Breast epithelium (tissue), 3 donors: ENCODE data around the gene MACROD1.

Experiments
- POLR2A ChIP-seq: fragments of 450-650 bp; IDR thresholded peaks from one replicate; pipeline ENCODE4 v1.6.1; 2016; ENCODE audit warnings: antibody characterized with exemption, mild to moderate bottlenecking, moderate library complexity
- POLR2AphosphoS5 ChIP-seq, 3 donors: sonication (generic); formaldehyde crosslinking; IDR thresholded peaks; one replicate each; pipeline ENCODE4 v1.6.1; 2017; ENCODE audit warnings: antibody characterized with exemption in 3 of 3
- TF ChIP-seq, protein P1 (sequence below), 3 donors: fragments of 450-650 bp; IDR thresholded peaks; one replicate each; pipeline ENCODE4 v1.5.1; 2016 to 2017; ENCODE audit warnings: antibody characterized with exemption in 3 of 3, mild to moderate bottlenecking in 3 of 3, moderate library complexity in 3 of 3

DNA sequence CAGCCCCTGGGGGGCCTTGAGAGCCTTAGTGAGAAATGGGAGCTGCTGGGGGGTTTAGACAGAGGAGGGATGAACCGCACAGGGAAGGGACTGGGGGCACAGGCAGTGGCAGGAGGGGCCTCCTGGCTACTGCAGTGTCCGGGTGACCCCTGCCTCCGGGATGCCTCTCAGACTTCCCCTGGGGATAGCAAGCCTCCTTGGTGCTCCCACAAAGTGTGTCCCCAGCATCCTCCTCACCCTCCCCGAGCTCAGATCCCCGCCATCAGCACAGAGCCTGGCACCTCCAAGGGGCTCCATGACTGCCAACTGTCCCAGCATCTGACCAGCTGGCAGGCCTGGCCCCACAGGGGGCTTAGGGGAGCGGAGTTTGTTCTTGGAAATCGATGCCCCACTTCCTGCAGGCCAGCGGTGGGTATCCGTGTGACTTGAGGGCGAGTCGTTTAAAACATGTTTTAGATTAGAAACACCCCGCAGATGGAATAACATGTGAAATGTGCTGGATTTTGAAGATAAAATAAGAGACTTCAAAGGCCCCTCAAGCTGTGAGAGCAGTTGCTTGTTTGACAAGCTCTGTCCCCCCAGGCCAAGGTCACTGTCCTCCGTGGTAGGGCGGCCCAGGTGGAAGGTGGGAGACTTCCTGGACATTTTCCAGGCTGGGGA, 143.7 kb downstream of the MACROD1 start:
- TF ChIP-seq, protein P1, sequence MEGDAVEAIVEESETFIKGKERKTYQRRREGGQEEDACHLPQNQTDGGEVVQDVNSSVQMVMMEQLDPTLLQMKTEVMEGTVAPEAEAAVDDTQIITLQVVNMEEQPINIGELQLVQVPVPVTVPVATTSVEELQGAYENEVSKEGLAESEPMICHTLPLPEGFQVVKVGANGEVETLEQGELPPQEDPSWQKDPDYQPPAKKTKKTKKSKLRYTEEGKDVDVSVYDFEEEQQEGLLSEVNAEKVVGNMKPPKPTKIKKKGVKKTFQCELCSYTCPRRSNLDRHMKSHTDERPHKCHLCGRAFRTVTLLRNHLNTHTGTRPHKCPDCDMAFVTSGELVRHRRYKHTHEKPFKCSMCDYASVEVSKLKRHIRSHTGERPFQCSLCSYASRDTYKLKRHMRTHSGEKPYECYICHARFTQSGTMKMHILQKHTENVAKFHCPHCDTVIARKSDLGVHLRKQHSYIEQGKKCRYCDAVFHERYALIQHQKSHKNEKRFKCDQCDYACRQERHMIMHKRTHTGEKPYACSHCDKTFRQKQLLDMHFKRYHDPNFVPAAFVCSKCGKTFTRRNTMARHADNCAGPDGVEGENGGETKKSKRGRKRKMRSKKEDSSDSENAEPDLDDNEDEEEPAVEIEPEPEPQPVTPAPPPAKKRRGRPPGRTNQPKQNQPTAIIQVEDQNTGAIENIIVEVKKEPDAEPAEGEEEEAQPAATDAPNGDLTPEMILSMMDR (IDR thresholded peaks at IDR 0.05): no peak
- no peak for TF ChIP-seq POLR2A
- no peak for TF ChIP-seq POLR2AphosphoS5 (IDR thresholded peaks at IDR 0.05)
